Measurements from ENCODE around the gene LMOD2.

DNA sequence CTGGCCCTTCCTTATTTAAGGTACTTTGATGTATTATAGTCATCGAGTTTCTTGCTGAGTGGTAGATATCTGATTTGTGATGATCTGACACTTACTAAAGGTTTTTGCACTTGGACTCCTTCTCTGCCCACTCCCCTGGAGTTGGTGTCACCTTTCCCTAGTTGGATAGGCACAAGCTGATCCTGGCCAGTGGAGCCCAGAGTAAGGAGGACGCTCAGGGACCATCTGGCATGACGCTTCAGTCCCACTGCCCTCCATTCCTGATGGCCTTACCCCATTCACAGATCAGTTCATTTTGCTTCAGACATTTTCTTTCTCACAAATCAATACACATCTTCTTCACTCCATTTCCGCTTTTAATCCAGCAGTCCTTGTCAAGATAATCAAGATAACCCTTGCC lies 34.0 kb upstream of the LMOD2 start:
- TF ChIP-seq POLR2A (IDR thresholded peaks at IDR 0.05; ENCODE audit: low read depth, low read length) (no peak), NR2C2 (IDR thresholded peaks at IDR 0.05; ENCODE audit: borderline replicate concordance, control insufficient read depth, insufficient read length, low read depth) (no peak), TCF7 (IDR thresholded peaks at IDR 0.05; ENCODE audit: borderline replicate concordance) (no peak), SRF (IDR thresholded peaks at IDR 0.05; ENCODE audit: low read depth in 2 of 2, low read length in 2 of 2) (no peak)
- TF ChIP-seq, protein P1, sequence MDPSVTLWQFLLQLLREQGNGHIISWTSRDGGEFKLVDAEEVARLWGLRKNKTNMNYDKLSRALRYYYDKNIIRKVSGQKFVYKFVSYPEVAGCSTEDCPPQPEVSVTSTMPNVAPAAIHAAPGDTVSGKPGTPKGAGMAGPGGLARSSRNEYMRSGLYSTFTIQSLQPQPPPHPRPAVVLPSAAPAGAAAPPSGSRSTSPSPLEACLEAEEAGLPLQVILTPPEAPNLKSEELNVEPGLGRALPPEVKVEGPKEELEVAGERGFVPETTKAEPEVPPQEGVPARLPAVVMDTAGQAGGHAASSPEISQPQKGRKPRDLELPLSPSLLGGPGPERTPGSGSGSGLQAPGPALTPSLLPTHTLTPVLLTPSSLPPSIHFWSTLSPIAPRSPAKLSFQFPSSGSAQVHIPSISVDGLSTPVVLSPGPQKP (IDR thresholded peaks at IDR 0.05; ENCODE audit: low read depth, low read length): no peak
- TF ChIP-seq, protein P2, sequence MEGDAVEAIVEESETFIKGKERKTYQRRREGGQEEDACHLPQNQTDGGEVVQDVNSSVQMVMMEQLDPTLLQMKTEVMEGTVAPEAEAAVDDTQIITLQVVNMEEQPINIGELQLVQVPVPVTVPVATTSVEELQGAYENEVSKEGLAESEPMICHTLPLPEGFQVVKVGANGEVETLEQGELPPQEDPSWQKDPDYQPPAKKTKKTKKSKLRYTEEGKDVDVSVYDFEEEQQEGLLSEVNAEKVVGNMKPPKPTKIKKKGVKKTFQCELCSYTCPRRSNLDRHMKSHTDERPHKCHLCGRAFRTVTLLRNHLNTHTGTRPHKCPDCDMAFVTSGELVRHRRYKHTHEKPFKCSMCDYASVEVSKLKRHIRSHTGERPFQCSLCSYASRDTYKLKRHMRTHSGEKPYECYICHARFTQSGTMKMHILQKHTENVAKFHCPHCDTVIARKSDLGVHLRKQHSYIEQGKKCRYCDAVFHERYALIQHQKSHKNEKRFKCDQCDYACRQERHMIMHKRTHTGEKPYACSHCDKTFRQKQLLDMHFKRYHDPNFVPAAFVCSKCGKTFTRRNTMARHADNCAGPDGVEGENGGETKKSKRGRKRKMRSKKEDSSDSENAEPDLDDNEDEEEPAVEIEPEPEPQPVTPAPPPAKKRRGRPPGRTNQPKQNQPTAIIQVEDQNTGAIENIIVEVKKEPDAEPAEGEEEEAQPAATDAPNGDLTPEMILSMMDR (IDR thresholded peaks at IDR 0.05 in 2 of 3, conservative IDR thresholded peaks at IDR 0.05 in 1 of 3; ENCODE audit: control insufficient read depth in 2 of 3, extremely low read depth in 1 of 3, insufficient read depth in 1 of 3, low read depth in 3 of 3, low read length in 3 of 3): no peak

Data from GM12878 (cell line).